ENCODE data around the gene MAB21L1.

MAB21L1 gene

DNA sequence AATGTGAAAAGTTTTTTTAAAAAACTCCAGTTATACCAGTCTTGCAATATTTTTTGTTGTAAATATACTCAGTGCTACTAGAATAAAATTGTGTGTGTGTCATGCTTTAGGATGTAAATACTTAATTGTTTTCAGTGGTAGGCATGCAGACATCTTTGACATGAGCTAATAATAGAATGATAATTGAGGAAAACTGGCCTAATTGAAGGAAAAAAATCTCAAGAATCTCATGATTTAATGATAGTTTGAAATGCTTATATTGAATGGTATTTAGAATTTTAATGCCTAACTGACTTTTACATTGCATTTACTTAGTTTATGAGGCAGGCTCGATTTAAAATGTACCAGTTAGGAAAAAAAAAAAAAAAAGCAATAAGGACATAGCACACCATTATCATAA is 3.2 kb upstream of the MAB21L1 start:
- DNase-seq (ENCODE audit: low read depth): no peak

DNA sequence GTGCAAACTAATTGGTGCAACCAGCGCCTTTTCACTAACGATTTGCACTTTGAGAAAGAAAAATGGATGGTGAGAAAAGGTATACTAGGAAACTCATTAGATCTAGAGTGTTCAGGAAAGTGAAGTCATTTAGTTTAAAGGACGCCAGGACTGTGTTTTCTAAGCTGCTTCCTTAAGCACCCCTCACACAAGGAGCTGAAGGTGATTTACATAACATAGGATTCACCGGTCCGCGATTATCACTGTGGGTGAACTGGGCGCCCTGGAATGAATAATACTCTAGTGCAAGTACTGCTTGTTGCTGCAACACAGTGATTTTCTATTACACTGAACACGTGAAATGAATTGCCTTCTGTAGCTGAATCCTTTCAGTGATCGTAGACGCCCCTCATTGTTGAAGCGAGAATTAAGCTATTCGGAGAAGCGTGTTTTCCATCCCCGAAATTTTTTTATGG is 2.6 kb upstream of the MAB21L1 start:
- no peak for DNase-seq (ENCODE audit: low read depth)

DNA sequence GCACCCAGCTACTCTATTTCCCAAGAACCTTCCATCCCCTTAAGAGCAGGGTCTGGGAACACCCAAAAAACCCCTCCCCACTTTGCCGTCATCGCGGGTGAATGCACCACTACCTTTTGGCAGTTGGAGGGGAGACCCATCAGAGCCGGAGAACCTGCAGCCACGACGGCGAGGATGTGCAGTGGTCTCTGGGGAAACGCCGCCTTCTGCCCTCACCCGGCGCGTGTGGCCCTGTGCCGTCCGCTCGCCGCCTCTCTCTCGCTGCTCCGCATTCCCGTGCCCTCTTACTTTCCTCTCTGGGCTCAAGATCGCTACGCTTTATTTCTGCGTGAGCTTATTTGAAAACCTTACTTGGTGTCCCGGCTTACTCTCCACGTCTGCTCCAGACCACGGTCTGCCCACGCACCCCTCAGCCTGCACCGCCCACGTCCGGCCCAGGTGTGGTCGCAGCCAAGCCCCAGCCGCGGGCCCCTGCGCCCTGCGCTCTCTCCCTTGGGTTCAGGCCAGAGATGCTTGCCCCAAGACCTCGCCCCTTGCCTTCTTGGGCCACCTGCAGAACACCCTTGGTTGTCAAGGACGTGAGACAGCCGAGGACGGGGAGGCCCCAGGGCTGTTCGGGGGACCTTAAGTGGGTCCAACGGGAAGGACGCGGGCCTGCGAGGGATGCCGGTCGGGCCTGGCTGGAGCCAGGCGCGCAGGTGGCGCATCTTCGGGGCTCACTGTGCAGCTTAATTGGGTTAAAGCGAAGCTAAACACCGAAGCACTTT is 2.0 kb upstream of the MAB21L1 start:
- no peak for DNase-seq (ENCODE audit: low read depth)

DNA sequence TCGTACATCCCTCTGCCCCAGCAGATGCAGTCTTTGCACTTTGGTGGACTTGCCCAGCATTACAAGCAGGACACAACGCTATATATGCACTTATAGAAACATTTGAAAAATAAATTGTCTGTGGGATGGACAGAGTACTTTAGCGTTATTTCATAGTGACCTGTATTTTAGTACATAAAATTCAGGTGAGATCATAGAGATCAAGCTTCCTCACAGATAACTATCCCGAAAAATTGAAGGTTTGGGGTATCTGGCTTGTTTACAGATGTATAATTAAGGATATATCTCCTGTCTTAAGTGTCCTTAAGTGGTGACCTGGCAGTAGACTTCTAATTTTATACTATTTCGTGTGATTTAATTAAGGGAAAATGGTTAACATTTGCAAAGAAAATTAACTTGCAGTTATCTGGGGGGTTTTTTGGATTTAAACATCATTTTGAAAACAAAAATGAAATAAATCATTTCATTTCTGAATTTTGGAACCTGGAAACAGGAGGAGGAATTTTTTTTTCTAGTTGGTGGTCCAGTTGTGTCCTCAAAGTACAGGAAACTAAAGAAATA is 977 bp upstream of the MAB21L1 start:
- DNase-seq (ENCODE audit: low read depth): no peak

DNA sequence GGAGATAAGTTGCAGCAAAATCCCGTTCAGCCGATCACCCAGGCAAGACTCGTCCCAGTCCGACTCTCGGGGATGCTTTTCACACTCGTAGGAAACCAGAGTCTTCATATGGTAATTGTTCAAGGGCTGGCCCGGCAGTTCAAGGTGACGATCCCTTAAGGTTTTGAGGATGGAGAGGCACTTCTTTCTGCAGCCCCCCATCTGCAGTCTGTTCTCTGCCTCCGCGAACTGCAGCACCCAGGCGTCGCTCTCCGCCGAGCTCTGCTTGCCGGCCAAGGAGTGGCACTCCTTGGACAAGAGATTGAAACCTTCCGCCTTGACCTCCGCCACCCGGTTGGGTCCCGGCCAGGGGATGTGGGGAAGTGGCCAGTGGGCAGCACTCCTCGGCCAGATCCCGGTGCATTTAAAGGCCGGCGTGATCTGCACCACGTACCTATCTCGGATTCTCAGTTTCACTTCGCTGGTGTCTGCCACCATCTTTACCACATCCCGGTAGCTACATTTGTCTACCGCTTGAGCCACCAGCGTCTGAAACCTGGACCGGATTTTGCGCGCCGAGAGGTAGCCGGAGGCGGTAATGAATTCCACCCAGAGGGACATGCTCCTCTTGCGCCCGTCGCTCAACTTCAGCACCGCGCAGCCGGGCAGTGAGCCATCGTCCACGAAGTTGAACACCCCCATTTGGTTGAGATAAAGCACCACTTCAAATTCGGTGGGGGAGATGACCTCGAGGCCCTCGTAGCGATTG is 1.1 kb downstream of the MAB21L1 start:
- no peak for DNase-seq (ENCODE audit: low read depth)

DNA sequence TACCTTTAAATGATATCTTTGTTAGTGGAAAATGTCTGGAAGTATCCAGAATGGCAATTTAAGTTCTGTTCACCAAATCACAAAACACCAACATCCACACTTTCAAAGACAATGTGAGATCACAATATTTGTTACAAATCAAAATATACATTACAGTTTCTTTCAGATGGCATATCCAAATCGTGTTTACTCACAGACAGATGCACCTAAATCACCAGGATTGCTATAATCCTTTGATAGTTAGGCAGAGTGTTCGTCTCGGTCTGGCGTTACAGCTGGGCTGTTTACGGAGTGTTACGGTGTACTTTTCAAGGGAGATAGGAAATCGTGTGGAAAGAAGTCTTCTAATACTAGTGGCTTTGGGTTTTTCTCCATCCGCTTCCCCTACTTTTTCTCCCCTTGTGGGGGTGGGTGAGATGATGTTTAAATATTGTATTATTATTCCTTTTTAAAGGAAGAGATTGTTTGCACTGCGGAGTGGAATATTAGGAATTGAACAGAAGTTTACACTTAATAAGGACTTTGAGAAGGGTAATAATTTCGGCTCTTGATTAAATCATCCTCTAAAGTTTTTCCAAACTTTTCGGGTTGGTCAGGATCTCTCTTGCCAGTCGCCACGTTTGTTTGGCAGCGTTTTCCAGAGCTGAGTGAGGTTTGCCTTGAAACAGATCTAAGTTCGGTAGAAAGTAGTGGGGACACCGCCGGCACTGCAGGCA is 1.8 kb downstream of the MAB21L1 start:
- DNase-seq (ENCODE audit: low read depth): no peak

DNA sequence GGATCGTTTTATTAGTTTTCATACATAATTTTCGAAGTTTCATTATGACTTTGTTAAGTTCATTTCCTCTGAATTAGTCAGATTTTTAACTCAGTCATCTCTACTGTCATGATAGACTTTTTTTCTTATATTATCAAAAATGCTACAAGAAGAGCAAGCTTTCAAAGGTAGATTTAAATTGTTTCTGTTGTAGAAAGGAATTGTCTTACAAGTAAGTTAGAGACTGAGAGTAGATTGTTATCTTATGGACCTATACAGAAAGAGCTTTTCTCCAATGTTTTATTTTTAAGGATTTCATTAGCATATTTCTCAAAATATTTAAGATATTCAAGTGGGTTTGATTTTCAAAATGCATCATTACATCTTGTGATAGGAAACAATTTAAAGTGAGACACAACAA is 2.7 kb downstream of the MAB21L1 start:
- no peak for DNase-seq (ENCODE audit: low read depth)

GRCh38 chr13:35473206-35473775 is 3.2 kb downstream of the MAB21L1 start:
- no peak for DNase-seq (ENCODE audit: low read depth)

DNA sequence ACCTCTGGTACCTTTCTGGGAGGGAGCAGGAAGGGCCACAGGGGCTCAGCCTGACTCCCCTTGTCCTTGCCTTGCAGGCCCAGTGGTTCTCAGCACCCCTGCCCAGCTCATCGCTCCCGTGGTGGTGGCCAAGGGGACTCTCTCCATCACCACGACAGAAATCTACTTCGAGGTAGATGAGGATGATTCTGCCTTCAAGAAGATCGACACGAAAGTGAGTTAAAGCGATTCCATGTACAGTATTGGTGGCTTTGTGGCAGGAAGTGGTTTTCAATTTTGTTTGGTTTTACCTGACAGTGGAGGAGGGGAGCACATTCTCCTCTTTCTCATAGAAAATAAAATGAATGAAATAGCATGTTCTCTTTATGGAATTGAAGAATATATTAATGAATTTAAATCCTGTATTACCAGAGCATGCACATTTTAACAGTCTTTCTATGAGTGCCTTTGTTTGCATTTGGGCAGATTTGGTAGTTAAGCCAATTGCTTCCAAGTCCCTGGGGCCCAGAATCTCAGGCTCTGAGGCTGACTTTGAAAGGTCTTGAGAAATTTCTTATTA is 4.1 kb downstream of the MAB21L1 start:
- DNase-seq (ENCODE audit: low read depth): no peak

DNA sequence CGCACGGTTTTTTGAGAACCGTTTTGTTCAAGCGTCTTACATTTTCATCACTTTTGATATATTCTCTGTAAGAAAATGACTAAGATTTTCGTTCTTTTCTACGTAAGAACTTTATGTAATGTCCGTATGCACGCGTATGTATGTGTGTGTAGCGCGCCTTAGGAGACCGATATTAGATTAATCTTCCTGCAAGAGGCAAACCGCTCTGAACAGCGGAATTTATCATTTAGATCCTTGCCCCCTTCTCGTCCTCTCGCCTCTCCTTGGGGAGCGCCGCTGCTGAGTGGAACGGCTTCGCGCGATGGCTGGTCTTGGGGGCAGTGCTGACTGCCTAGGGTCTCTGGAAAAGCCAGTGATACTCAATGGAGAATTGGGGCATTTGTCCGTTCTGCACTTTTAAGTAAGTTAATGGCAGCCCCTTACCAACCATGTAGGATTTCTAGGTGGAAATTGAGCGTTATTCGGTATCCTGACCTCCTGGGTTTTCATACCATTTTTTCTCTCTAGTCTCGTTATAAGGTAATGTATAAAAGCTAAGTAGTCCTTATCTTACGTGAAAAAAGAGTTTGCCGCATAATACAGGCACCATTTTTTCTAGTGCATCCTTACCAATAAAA is 4.7 kb downstream of the MAB21L1 start:
- no peak for DNase-seq (ENCODE audit: low read depth)

DNA sequence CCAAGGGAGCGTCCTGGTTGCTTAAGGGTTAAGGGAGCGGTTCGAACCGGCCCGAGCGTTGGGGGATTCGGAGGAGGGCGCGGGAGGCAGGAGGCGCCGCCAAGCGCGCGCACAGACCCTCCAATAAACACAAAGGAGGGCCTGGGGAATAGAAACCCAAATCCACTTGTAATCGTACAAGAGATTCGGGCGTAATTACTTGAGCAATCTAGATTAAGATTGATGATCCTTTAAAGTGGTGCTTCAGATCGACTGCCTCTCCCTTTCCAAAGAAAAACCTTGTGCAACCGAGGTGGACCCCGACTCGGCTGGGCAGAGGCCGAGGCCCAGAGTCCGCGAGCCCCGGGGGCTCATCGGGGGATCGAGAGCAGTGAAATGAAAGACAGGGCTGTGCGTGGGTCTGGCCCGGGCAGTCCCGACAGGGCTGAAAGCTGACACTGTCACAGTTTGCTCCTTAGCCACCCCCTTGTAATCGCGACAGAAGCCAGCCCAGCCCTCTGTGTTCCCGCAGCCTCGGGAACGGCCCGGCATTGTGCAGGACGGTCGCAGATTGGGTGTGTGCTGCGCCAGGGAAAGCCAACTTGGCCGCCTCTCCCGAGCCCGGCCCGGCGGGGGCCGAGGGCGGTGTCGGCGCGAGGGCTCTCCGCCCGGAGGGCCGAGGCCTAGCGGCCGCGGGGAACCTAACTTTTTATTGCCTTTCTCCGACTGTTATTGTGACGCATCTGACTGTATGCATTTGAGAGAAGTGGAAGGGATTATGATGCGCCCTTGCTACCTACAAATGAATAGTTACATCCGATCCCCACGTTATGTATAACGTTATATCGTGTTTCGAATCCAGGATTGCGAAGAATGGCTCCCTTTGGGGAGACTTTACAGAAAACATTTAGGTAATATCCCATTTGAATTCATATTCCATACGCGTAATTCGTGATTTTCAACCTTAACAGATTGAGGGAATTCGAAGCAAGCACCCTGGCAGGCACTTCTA is 5.5 kb downstream of the MAB21L1 start:
- DNase-seq (ENCODE audit: low read depth): no peak

DNA sequence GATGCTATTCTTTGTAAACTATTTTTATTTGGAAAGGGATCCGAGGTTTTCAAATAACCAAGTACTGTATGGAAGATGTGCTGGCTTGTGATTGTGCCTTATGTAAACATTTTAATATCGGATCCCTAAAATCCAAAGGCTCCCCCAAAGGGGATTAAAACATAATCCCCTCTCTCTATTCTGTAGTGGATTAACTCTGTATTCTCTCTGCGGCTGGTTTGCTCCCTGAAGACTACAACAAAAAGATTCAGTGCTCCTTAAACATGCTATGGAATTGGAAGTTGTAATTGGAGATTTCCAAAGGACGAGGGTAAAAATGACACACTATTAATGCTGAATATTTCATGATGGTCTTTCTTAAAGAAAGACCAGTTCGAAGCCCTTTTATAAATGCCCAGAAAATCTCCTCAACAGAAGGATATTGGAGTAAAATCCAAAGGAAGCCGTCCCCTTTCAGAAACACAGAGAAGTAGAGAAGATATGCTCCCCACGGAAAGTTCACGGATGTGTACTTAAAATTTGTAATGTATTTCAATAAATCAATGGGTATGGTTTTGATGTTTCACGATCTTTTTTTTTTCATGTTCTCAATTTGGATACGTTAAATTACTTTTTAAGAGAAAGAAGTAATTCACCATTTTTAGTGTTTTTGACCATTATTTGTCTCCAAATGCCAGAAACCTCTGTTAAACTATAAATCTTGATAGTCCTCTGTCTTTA is 6.5 kb downstream of the MAB21L1 start:
- DNase-seq (ENCODE audit: low read depth): no peak

GRCh38 chr13:35468195-35468594 is 8.3 kb downstream of the MAB21L1 start:
- DNase-seq (ENCODE audit: low read depth): no peak

DNA sequence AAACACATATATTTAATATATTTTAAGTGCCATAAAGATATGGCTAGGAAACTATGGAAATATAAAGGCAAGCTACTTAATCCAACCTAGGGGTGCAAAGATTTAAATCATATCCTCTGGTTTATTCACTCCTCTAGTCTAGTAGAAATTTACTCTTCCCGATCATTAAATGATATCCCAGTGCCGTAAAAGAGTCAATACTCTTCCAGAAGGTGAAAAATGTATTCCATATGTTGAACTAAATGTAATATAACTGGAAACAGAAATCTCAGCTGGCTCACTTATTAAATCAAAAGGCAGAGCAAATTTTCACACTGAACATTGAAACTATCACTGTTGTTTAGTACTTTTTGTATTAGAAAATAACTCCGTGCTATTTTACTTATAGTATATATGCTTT is 11.1 kb downstream of the MAB21L1 start:
- DNase-seq (ENCODE audit: low read depth): no peak

DNA sequence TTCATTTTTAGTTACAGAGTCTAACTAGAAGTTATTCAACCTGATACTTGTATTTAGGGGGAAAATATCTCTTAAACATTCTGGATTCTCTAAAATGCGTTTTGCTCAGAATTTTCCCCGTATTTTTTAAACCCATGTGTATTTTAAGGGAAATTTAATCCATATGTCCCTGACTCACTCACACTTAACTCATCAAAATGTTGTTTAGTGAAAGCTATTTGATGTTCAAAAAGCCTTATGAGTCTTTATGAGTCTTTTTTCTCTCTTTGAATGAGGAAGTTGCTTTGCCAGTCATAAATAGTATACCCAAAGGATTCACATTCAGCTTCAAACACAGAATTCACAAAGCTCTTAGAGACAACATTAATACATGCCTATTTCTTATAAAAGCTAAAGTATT is 16.4 kb downstream of the MAB21L1 start:
- DNase-seq (ENCODE audit: low read depth): no peak

DNA sequence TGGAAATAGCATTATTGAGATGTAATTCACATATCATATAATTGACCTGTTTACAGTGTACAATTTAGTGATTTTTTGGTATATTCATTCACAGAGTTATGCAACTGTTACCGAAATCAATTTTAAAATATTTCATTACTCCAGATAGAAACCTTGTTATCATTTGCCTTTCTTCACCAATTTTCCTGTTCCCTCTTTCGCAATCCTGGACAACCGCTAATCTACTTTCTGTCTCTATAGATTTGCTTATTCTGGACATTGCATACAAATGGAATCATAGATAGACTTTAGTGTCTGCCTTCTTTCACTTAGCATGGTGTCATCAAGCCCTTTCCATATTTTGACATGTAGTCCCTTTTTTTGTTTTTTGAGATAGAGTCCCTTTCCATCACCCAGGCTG is 19.2 kb downstream of the MAB21L1 start:
- no peak for DNase-seq (ENCODE audit: low read depth)

- no peak for DNase-seq (ENCODE audit: low read depth)
Measured at GRCh38 chr13:35455022-35455421, 21.5 kb downstream of the MAB21L1 start.

- DNase-seq (ENCODE audit: low read depth): no peak
Measured at GRCh38 chr13:35449821-35450220, 26.7 kb downstream of the MAB21L1 start.

GRCh38 chr13:35448465-35448864 is 28.0 kb downstream of the MAB21L1 start:
- no peak for DNase-seq (ENCODE audit: low read depth)
